ENCODE measurements around the gene NUBP2. TPM values are rescaled to one million over a fixed set of nuclear protein-coding genes. Genes with fewer than 3 reads are reported as not detected.

Gene NUBP2
- total and polyA plus RNA-seq, 4 donors, result 28.9 to 80.9 (median 54.1) TPM

GRCh38 chr16:1768767-1769401, 13.9 kb upstream of the NUBP2 start:
- WGBS, result 85% methylated on average over 26 of the region's 26 CpGs
- no peak for DNase-seq (ENCODE audit: low spot score)
- Histone ChIP-seq H3K4me3 (ENCODE audit: low read depth in 1 of 3, low read length in 3 of 3) (no peak overlapping the region), H3K36me3 (ENCODE audit: control insufficient read depth in 4 of 4, insufficient read depth in 3 of 4, low read depth in 1 of 4, low read length in 3 of 4) (peaks cover 5 to 38% (median 12%) of the 10 kb centered on the region in 4 donors), H3K9ac (ENCODE audit: low read depth in 1 of 2, low read length in 2 of 2) (no peak overlapping the region), H3K4me1 (ENCODE audit: control insufficient read depth in 4 of 4, insufficient read depth in 4 of 4, low read length in 3 of 4) (peaks cover 3 to 32% (median 18%) of the 10 kb centered on the region in 4 donors), H3K27me3 (ENCODE audit: control insufficient read depth in 4 of 4, insufficient read depth in 4 of 4, low read length in 3 of 4) (no peaks in the 10 kb centered on the region), H3K9me3 (ENCODE audit: control insufficient read depth in 4 of 4, low read length in 3 of 4) (no peaks in the 10 kb centered on the region), H3K27ac (ENCODE audit: low read depth in 1 of 2, low read length in 2 of 2) (no peak overlapping the region)
- TF ChIP-seq FOXA2 (IDR thresholded peaks at IDR 0.05) (no peak), FOXA1 (IDR thresholded peaks at IDR 0.05) (no peak), REST (IDR thresholded peaks at IDR 0.05) (no peak), RXRA (IDR thresholded peaks at IDR 0.05) (no peak), YY1 (IDR thresholded peaks at IDR 0.05) (no peak), EGR1 (IDR thresholded peaks at IDR 0.05; ENCODE audit: low read depth in 2 of 2) (no peak), TAF1 (conservative IDR thresholded peaks at IDR 0.05) (no peak)

- Histone ChIP-seq H3K4me3 (ENCODE audit: low read depth in 1 of 3, low read length in 3 of 3) (peak overlapping the region in 1 of 3 donors; percentile 50), H3K9ac (ENCODE audit: low read depth in 1 of 2, low read length in 2 of 2) (no peak overlapping the region), H3K36me3 (ENCODE audit: control insufficient read depth in 4 of 4, insufficient read depth in 3 of 4, low read depth in 1 of 4, low read length in 3 of 4) (peaks cover 5 to 33% (median 10%) of the 10 kb centered on the region in 4 donors), H3K4me1 (ENCODE audit: control insufficient read depth in 4 of 4, insufficient read depth in 4 of 4, low read length in 3 of 4) (peaks cover 10 to 40% (median 25%) of the 10 kb centered on the region in 4 donors), H3K27ac (ENCODE audit: low read depth in 1 of 2, low read length in 2 of 2) (no peak overlapping the region), H3K27me3 (ENCODE audit: control insufficient read depth in 4 of 4, insufficient read depth in 4 of 4, low read length in 3 of 4) (no peaks in the 10 kb centered on the region), H3K9me3 (ENCODE audit: control insufficient read depth in 4 of 4, low read length in 3 of 4) (no peaks in the 10 kb centered on the region)
- TF ChIP-seq TAF1 (conservative IDR thresholded peaks at IDR 0.05) (no peak), FOXA2 (IDR thresholded peaks at IDR 0.05) (no peak), HNF4A (conservative IDR thresholded peaks at IDR 0.05) (no peak), FOXA1 (IDR thresholded peaks at IDR 0.05) (no peak), REST (IDR thresholded peaks at IDR 0.05) (no peak), MAX (IDR thresholded peaks at IDR 0.05) (no peak), EGR1 (IDR thresholded peaks at IDR 0.05; ENCODE audit: low read depth in 2 of 2) (no peak), JUND (IDR thresholded peaks at IDR 0.05) (no peak), CTCF (IDR thresholded peaks at IDR 0.05; ENCODE audit: low read depth, low read length, missing input control) (no peak), GABPA (IDR thresholded peaks at IDR 0.05 in 1 of 2, conservative IDR thresholded peaks at IDR 0.05 in 1 of 2) (no peak), HNF4G (IDR thresholded peaks at IDR 0.05) (no peak), SP1 (IDR thresholded peaks at IDR 0.05) (no peak), NR2F2 (IDR thresholded peaks at IDR 0.05) (no peak)
- WGBS, result 86% methylated on average over 27 of the region's 27 CpGs
- DNase-seq (ENCODE audit: low spot score), result no peak
Measured at GRCh38 chr16:1769402-1770300, 13.1 kb upstream of the NUBP2 start.

All from liver (tissue), 9 donors.